Measurements from ENCODE around the gene SLC25A41.

SLC25A41 gene

GRCh38 chr19:6413291-6413690, 20.3 kb downstream of the SLC25A41 start:
- ChIA-PET CTCF (no interaction called here), POLR2A (no interaction called here)
- no peak for DNase-seq (ENCODE audit: extremely low spot score)
- no peak for TF ChIP-seq HDGF (IDR thresholded peaks at IDR 0.05; ENCODE audit: borderline replicate concordance)
- no peak for TF ChIP-seq TARDBP (IDR thresholded peaks at IDR 0.05)
- TF ChIP-seq LEF1 (IDR thresholded peaks at IDR 0.05; ENCODE audit: borderline replicate concordance), result no peak
- TF ChIP-seq ARNT (IDR thresholded peaks at IDR 0.05), result no peak
- no peak for TF ChIP-seq L3MBTL2 (conservative IDR thresholded peaks at IDR 0.05)

DNA sequence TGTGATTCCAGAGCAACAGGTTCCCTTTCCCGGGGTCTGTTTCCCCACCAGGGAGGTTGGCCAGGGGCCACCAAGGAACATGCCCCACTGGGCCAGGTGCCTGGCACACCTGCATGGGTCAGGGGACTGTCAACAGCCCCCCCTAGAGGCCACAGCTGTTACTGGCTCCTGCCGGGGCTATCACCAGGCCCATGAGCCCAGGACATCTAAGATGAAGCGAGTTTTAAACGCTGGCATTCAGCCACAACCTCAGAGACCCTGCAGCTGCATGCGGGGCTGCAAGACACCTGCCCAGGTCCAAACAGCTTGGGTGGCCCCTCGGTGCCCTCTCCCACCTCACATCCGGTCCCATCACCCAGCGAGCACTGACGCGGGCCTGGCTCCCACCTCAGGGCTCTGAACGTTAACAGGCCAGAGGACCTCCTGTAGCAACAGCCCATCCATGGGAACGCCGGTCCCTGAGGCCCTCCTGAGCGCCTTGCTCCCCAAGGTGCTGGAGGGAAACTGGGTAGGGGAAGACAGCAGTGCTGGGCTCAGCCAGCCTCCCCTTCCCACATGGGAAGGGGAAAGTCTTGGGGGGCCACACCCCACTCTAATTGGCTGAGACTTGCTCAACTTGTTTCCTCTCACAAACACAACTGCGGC, 21.0 kb downstream of the SLC25A41 start:
- no peak for TF ChIP-seq ZNF384 (IDR thresholded peaks at IDR 0.05)
- TF ChIP-seq LEF1 (IDR thresholded peaks at IDR 0.05; ENCODE audit: borderline replicate concordance), result no peak
- TF ChIP-seq FOXK2 (IDR thresholded peaks at IDR 0.05), result no peak
- no peak for TF ChIP-seq FOXA1 (IDR thresholded peaks at IDR 0.05)
- DNase-seq (ENCODE audit: extremely low spot score), result peak; percentile 69
- ChIA-PET POLR2A (no interaction called here), CTCF (no interaction called here)

- ChIA-PET POLR2A (no interaction called here), CTCF (no interaction called here)
- no peak for TF ChIP-seq FOXA1 (IDR thresholded peaks at IDR 0.05)
- no peak for TF ChIP-seq TARDBP (IDR thresholded peaks at IDR 0.05)
- TF ChIP-seq BHLHE40 (IDR thresholded peaks at IDR 0.05; ENCODE audit: borderline replicate concordance), result no peak
- no peak for TF ChIP-seq ZNF384 (IDR thresholded peaks at IDR 0.05)
- TF ChIP-seq CTBP1 (IDR thresholded peaks at IDR 0.05; ENCODE audit: borderline replicate concordance), result no peak
- TF ChIP-seq LEF1 (IDR thresholded peaks at IDR 0.05; ENCODE audit: borderline replicate concordance), result no peak
- TF ChIP-seq SP1 (IDR thresholded peaks at IDR 0.05), result no peak
- no peak for TF ChIP-seq ELF4 (IDR thresholded peaks at IDR 0.05)
- no peak for TF ChIP-seq SUZ12 (IDR thresholded peaks at IDR 0.05)
- no peak for TF ChIP-seq NFRKB (IDR thresholded peaks at IDR 0.05)
- TF ChIP-seq, protein P1, sequence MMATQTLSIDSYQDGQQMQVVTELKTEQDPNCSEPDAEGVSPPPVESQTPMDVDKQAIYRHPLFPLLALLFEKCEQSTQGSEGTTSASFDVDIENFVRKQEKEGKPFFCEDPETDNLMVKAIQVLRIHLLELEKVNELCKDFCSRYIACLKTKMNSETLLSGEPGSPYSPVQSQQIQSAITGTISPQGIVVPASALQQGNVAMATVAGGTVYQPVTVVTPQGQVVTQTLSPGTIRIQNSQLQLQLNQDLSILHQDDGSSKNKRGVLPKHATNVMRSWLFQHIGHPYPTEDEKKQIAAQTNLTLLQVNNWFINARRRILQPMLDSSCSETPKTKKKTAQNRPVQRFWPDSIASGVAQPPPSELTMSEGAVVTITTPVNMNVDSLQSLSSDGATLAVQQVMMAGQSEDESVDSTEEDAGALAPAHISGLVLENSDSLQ (IDR thresholded peaks at IDR 0.05), result no peak
- TF ChIP-seq FOXM1 (IDR thresholded peaks at IDR 0.05; ENCODE audit: borderline replicate concordance), result no peak
- DNase-seq (ENCODE audit: extremely low spot score), result no peak
Observed at GRCh38 chr19:6412061-6412446, 21.5 kb downstream of the SLC25A41 start.

- no peak for DNase-seq (ENCODE audit: extremely low spot score)
- ChIA-PET POLR2A (interaction anchor here (0.6 to 2.4 kb wide), 2 partner anchors 12 to 15 kb away, joined by 3 to 9 read pairs; partner anchors contain the start of gene KHSRP), CTCF (interaction anchor here (0.7 kb wide), 1 partner anchor 14 kb away, joined by 5 read pairs; no protein-coding TSS in a partner anchor)
- TF ChIP-seq, protein P1 (IDR thresholded peaks at IDR 0.05), result no peak
- TF ChIP-seq NFRKB (IDR thresholded peaks at IDR 0.05), result no peak
- TF ChIP-seq ARNT (IDR thresholded peaks at IDR 0.05), result no peak
- TF ChIP-seq FOXM1 (IDR thresholded peaks at IDR 0.05; ENCODE audit: borderline replicate concordance), result no peak
- no peak for TF ChIP-seq L3MBTL2 (conservative IDR thresholded peaks at IDR 0.05)
- no peak for TF ChIP-seq CTBP1 (IDR thresholded peaks at IDR 0.05; ENCODE audit: borderline replicate concordance)
- no peak for TF ChIP-seq SP1 (IDR thresholded peaks at IDR 0.05)
- TF ChIP-seq LEF1 (IDR thresholded peaks at IDR 0.05; ENCODE audit: borderline replicate concordance), result no peak
- no peak for TF ChIP-seq BHLHE40 (IDR thresholded peaks at IDR 0.05; ENCODE audit: borderline replicate concordance)
- no peak for TF ChIP-seq ZNF384 (IDR thresholded peaks at IDR 0.05)
- no peak for TF ChIP-seq FOXA1 (IDR thresholded peaks at IDR 0.05)
- no peak for TF ChIP-seq TARDBP (IDR thresholded peaks at IDR 0.05)
- no peak for TF ChIP-seq HDGF (IDR thresholded peaks at IDR 0.05; ENCODE audit: borderline replicate concordance)
- TF ChIP-seq SUZ12 (IDR thresholded peaks at IDR 0.05), result no peak
- TF ChIP-seq FOXK2 (IDR thresholded peaks at IDR 0.05), result no peak
- TF ChIP-seq ELF4 (IDR thresholded peaks at IDR 0.05), result no peak
Observed at GRCh38 chr19:6409346-6409745, 24.2 kb downstream of the SLC25A41 start.

DNA sequence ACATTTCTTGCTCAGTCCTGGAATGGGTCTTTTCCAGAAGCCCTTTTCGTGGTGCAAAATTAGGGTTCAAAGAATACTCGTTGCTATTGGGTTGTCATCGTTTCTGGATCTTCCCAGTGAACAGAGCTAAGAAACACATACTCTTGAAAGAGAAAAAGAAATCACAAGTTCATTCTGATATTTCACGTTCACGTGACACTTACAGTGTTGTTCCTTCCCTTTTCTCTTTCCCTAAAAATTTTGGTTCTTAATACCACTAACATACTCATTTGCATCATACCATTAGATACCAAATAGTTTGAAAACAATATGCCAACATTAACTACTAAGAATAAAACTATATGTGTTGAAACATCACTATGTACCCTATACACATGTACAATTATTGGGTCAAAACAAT, 27.2 kb downstream of the SLC25A41 start:
- DNase-seq (ENCODE audit: extremely low spot score), result no peak
- ChIA-PET CTCF (interaction anchor here (0.6 kb wide), 1 partner anchor 299 kb away, joined by 6 read pairs; no protein-coding TSS in a partner anchor), POLR2A (interaction anchor here (1.2 kb wide), 1 partner anchor 13 kb away, joined by 3 read pairs; no protein-coding TSS in a partner anchor)
- TF ChIP-seq BHLHE40 (IDR thresholded peaks at IDR 0.05; ENCODE audit: borderline replicate concordance) (no peak), HDGF (IDR thresholded peaks at IDR 0.05; ENCODE audit: borderline replicate concordance) (no peak), CTBP1 (IDR thresholded peaks at IDR 0.05; ENCODE audit: borderline replicate concordance) (no peak), ELF4 (IDR thresholded peaks at IDR 0.05) (no peak), FOXK2 (IDR thresholded peaks at IDR 0.05) (no peak), FOXM1 (IDR thresholded peaks at IDR 0.05; ENCODE audit: borderline replicate concordance) (no peak), ARNT (IDR thresholded peaks at IDR 0.05) (no peak), FOXA1 (IDR thresholded peaks at IDR 0.05) (no peak), TARDBP (IDR thresholded peaks at IDR 0.05) (no peak), SUZ12 (IDR thresholded peaks at IDR 0.05) (no peak), NFRKB (IDR thresholded peaks at IDR 0.05) (no peak), SP1 (IDR thresholded peaks at IDR 0.05) (no peak), ZNF384 (IDR thresholded peaks at IDR 0.05) (no peak), L3MBTL2 (conservative IDR thresholded peaks at IDR 0.05) (no peak), LEF1 (IDR thresholded peaks at IDR 0.05; ENCODE audit: borderline replicate concordance) (no peak)
- TF ChIP-seq, protein P1 (IDR thresholded peaks at IDR 0.05), result no peak
